K562 (cell line): ENCODE data around the gene PYGB. TPM values are rescaled to one million over a fixed set of nuclear protein-coding genes. Genes with fewer than 3 reads are reported as not detected.

Experiments
- ATAC-seq: fragments of 200-7000 bp; cut with Tn5 transposase; 3 replicates; pipeline ENCODE4 v1.9.1; 2020; ENCODE audit warnings: moderate library complexity
- BruUV-seq: library from RNA; stranded (reverse); fragments of 400-500 nt; replicated peaks from 2 replicates; lab custom pipeline; 2021; lab: Mats Ljungman, UMichigan
- CTCF ChIA-PET: fragments of 300-600 bp; formaldehyde crosslinking; extraction: SDS; loops from one replicate; lab custom pipeline; 2021; ENCODE audit warnings: low intra/inter-chr PET ratio; lab: Yijun Ruan, JAX
- POLR2A ChIA-PET: fragments of 300-600, 350-650 bp; sonication (Branson Sonifier 250); formaldehyde crosslinking; extraction: SDS; loops from one replicate; lab custom pipeline; 2021; ENCODE audit warnings: antibody characterized with exemption, inconsistent platforms; lab: Yijun Ruan, JAX
- DNase-seq, 4 experiments: peaks; one replicate each; pipeline versions ENCODE4 v3.0.0 to v3.0.0-alpha.2; 2011 to 2018; ENCODE audit warnings: low spot score in 3 of 4, mixed read lengths in 3 of 4; ENCODE audit errors: extremely low read depth in 1 of 4
- FAIRE-seq: peaks from 2 replicates; lab custom pipeline; 2011; peaks lifted over from hg19 to GRCh38; lab: Jason Lieb, UNC
- H2AFZ ChIP-seq: 2 replicates; pipeline ENCODE4 v1.6.0; 2011; ENCODE audit warnings: low read depth, low read length, control low read depth, inconsistent platforms
- H3K27ac ChIP-seq: fragments of 200-600 bp; 3 replicates; pipeline ENCODE4 v1.8.0; 2011; ENCODE audit warnings: low read depth, mild to moderate bottlenecking, control low read depth, inconsistent platforms, low read length, moderate library complexity, mixed read lengths; ENCODE audit errors: extremely low read depth
- H3K27me3 ChIP-seq, 2 experiments: fragments of 300-600 bp in 1 of 2; 2 replicates in 1 of 2; 3 replicates in 1 of 2; pipeline versions ENCODE4 v1.6.0 to v1.8.0; 2011; ENCODE audit warnings: inconsistent platforms in 2 of 2, low read length in 2 of 2, mild to moderate bottlenecking in 1 of 2, mixed read lengths in 1 of 2, moderate library complexity in 1 of 2; ENCODE audit not compliant: control insufficient read depth in 2 of 2, insufficient read depth in 2 of 2
- H3K36me3 ChIP-seq: fragments of 300-600 bp; 3 replicates; pipeline ENCODE4 v1.8.0; 2011; ENCODE audit warnings: mild to moderate bottlenecking, low read length, inconsistent platforms; ENCODE audit not compliant: control insufficient read depth, insufficient read depth
- H3K4me1 ChIP-seq, 2 experiments: fragments of 200-600 bp in 1 of 2; replicated peaks in 1 of 2; 2 replicates in 1 of 2; 3 replicates in 1 of 2; pipeline versions ENCODE4 v1.5.1 to v1.8.0; 2011; ENCODE audit warnings: inconsistent platforms in 2 of 2, low read length in 2 of 2, mild to moderate bottlenecking in 1 of 2, mixed read lengths in 1 of 2, moderate library complexity in 1 of 2; ENCODE audit not compliant: control insufficient read depth in 2 of 2, insufficient read depth in 2 of 2
- H3K4me2 ChIP-seq: 2 replicates; pipeline ENCODE4 v1.6.1; 2011; ENCODE audit warnings: low read length, control low read depth, inconsistent platforms, mixed read lengths; ENCODE audit not compliant: insufficient read depth
- H3K4me3 ChIP-seq: fragments of 200-600 bp; sonication (generic), shearing (Covaris generic); 2 replicates; pipeline ENCODE4 v1.5.1; 2016; ENCODE audit warnings: control low read depth, inconsistent platforms
- H3K79me2 ChIP-seq: fragments of 200-600 bp; 3 replicates; pipeline ENCODE4 v1.8.0; 2011; ENCODE audit warnings: low read length, inconsistent platforms; ENCODE audit not compliant: control insufficient read depth, insufficient read depth
- H3K9ac ChIP-seq, 2 experiments: 2 replicates each; pipeline versions ENCODE4 v1.6.0 to v1.6.1; 2011; ENCODE audit warnings: low read depth in 2 of 2, low read length in 2 of 2, control low read depth in 1 of 2, inconsistent platforms in 1 of 2, mild to moderate bottlenecking in 1 of 2, mixed read lengths in 1 of 2; ENCODE audit not compliant: insufficient read depth in 1 of 2
- H3K9me1 ChIP-seq: one replicate; pipeline ENCODE4 v1.6.0; 2011; ENCODE audit warnings: inconsistent platforms, mild to moderate bottlenecking, low read length, moderate library complexity; ENCODE audit not compliant: control insufficient read depth, insufficient read depth
- H3K9me3 ChIP-seq: replicated peaks from 2 replicates; pipeline ENCODE4 v1.5.1; 2011; ENCODE audit warnings: low read depth, low read length, inconsistent platforms; ENCODE audit not compliant: control insufficient read depth, insufficient read depth
- H4K20me1 ChIP-seq: replicated peaks from 2 replicates; pipeline ENCODE4 v1.6.1; 2011; ENCODE audit warnings: low read length, inconsistent platforms, mixed read lengths; ENCODE audit not compliant: control insufficient read depth, insufficient read depth
- IRF9 ChIP-seq: fragments of 450-650 bp; IDR thresholded peaks from 2 replicates; pipeline ENCODE4 v1.6.1; 2016; ENCODE audit warnings: missing biosample characterization, missing genetic modification characterization
- KHSRP ChIP-seq: fragments of 450-650 bp; IDR thresholded peaks from 2 replicates; pipeline ENCODE4 v1.6.1; 2017
- TARDBP ChIP-seq: fragments of 450-650 bp; IDR thresholded peaks from 2 replicates; pipeline ENCODE4 v1.6.1; 2016
- WGBS: fragments of 100-300 bp; shearing (Covaris generic); methylation state at CpG from one replicate; pipeline ENCODE4 v1.1.6; 2016; ENCODE audit warnings: low coverage, mixed read lengths; ENCODE audit not compliant: insufficient coverage; ENCODE audit errors: missing lambda C conversion rate; 5-methylcytosine and 5-hydroxymethylcytosine counted together
- in situ Hi-C: fragments of 300-500 bp; cut with MboI; formaldehyde crosslinking; loops from 4 replicates; pipeline ENCODE4 v1.15.0; 2018; ENCODE audit warnings: inconsistent platforms, mixed read lengths
- intact Hi-C: fragments of 100-400 bp; cut with micrococcal nuclease; formaldehyde crosslinking; loops from 2 replicates; pipeline ENCODE4 v1.14.2; 2022
- polyA plus RNA-seq, 8 experiments: library from polyadenylated mRNA; depleted of rRNA in 4 of 8; stranded (reverse) in 5 of 8; unstranded in 3 of 8; fragments of >200 nt; fragmentation: Nextera tagmentation in 2 of 8; fragmentation: Illumina TruSeq in 1 of 8; extraction: Ambion mirVana in 2 of 8; extraction: Trizol in 1 of 8; gene quantifications; 2 replicates each; pipeline versions ENCODE4 v1.2.1 to v1.2.3, GENCODE V29; 2011 to 2014; ENCODE audit warnings: inconsistent platforms in 1 of 8, missing spikeins in 1 of 8
- total RNA-seq, 7 experiments: library from RNA; depleted of rRNA in 6 of 7; stranded (reverse); fragments of >200 nt in 6 of 7; fragmentation: Illumina TruSeq in 2 of 7; extraction: Trizol in 2 of 7; gene quantifications; 2 replicates each; pipeline versions ENCODE4 v1.2.1 to v1.2.3, GENCODE V29; 2011 to 2021; ENCODE audit warnings: low replicate concordance in 1 of 7
- TF ChIP-seq, protein P1 (sequence below): IDR thresholded peaks from 3 replicates; pipeline ENCODE4 v1.6.1; 2011; ENCODE audit warnings: borderline replicate concordance, mild to moderate bottlenecking; ENCODE audit not compliant: insufficient read length, insufficient read depth
- TF ChIP-seq, protein P2 (sequence below): sonication (generic); formaldehyde crosslinking; IDR thresholded peaks from 2 replicates; pipeline ENCODE4 v1.8.0; 2022; ENCODE audit warnings: missing genetic modification reagents, mild to moderate bottlenecking, borderline replicate concordance

Gene PYGB
- total and polyA plus RNA-seq, 9 of the 15 experiments (the other 6 are each of a cell fraction or from before 2014, with no cell fraction given): 0.34 to 18.0 (median 9.8) TPM

GRCh38 chr20:25277941-25278521 lies 30.1 kb downstream of the PYGB start:
- POLR2A ChIA-PET: interaction anchor here (0.5 to 0.9 kb wide), 2 partner anchors 22 to 209 kb away, joined by 3 to 5 read pairs; no protein-coding TSS in a partner anchor

More at GRCh38 chr20:25277941-25278521, 30.1 kb downstream of the PYGB start:
- Histone ChIP-seq H3K9me1 (no peaks in the 10 kb centered on the region), H3K9me3 (no peaks in the 10 kb centered on the region), H3K36me3 (peaks cover 2% of the 10 kb centered on the region; the same call in 1 of the 3 replicates), H4K20me1 (no peaks in the 10 kb centered on the region), H3K27me3 (no peaks in the 10 kb centered on the region), H2AFZ (no peak overlapping the region), H3K79me2 (no peaks in the 10 kb centered on the region), H3K4me2 (no peak overlapping the region), H3K4me3 (no peak overlapping the region)
- WGBS: 90% methylated on average over 18 of the region's 19 CpGs
- no TSS peak for BruUV-seq
- CTCF ChIA-PET: no interaction called here
- in situ Hi-C loops: no loop called here
- FAIRE-seq: no peak
- intact Hi-C loops: no loop called here
- TF ChIP-seq TARDBP (no peak), IRF9 (tag) (no peak), KHSRP (no peak)
- TF ChIP-seq, protein P1, sequence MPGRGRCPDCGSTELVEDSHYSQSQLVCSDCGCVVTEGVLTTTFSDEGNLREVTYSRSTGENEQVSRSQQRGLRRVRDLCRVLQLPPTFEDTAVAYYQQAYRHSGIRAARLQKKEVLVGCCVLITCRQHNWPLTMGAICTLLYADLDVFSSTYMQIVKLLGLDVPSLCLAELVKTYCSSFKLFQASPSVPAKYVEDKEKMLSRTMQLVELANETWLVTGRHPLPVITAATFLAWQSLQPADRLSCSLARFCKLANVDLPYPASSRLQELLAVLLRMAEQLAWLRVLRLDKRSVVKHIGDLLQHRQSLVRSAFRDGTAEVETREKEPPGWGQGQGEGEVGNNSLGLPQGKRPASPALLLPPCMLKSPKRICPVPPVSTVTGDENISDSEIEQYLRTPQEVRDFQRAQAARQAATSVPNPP: no peak
- TF ChIP-seq, protein P2, sequence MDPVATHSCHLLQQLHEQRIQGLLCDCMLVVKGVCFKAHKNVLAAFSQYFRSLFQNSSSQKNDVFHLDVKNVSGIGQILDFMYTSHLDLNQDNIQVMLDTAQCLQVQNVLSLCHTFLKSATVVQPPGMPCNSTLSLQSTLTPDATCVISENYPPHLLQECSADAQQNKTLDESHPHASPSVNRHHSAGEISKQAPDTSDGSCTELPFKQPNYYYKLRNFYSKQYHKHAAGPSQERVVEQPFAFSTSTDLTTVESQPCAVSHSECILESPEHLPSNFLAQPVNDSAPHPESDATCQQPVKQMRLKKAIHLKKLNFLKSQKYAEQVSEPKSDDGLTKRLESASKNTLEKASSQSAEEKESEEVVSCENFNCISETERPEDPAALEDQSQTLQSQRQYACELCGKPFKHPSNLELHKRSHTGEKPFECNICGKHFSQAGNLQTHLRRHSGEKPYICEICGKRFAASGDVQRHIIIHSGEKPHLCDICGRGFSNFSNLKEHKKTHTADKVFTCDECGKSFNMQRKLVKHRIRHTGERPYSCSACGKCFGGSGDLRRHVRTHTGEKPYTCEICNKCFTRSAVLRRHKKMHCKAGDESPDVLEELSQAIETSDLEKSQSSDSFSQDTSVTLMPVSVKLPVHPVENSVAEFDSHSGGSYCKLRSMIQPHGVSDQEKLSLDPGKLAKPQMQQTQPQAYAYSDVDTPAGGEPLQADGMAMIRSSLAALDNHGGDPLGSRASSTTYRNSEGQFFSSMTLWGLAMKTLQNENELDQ (CRISPR knock-in tag): no peak
- TF ChIP-seq, all 486 proteins: peak for 0
- ATAC-seq (no peak), DNase-seq (no peak)
- no peak overlapping the region for H3K27ac ChIP-seq
- H3K4me1 ChIP-seq: no peaks in the 10 kb centered on the region
- H3K9ac ChIP-seq: no peak overlapping the region
